ENCODE results near the gene ELMO1.

Gene ELMO1

GRCh38 chr7:37256631-37257030 lies 192.0 kb downstream of the ELMO1 start:
- Histone ChIP-seq H3K27ac (ENCODE audit: low read length) (no peak overlapping the region), H3K9me3 (ENCODE audit: control insufficient read depth, insufficient read depth, low read length) (no peaks in the 10 kb centered on the region), H3K4me3 (ENCODE audit: low read length) (no peak overlapping the region), H3K27me3 (ENCODE audit: control insufficient read depth, insufficient read depth, low read length) (no peaks in the 10 kb centered on the region), H3K36me3 (ENCODE audit: control insufficient read depth, insufficient read depth, low read length) (no peaks in the 10 kb centered on the region), H3K4me1 (ENCODE audit: control insufficient read depth, insufficient read depth, low read length) (no peaks in the 10 kb centered on the region)
- no peak for DNase-seq (ENCODE audit: low read depth, low spot score)

- Histone ChIP-seq H3K36me3 (ENCODE audit: control insufficient read depth, insufficient read depth, low read length) (no peaks in the 10 kb centered on the region), H3K9me3 (ENCODE audit: control insufficient read depth, insufficient read depth, low read length) (no peaks in the 10 kb centered on the region), H3K27ac (ENCODE audit: low read length) (no peak overlapping the region), H3K4me3 (ENCODE audit: low read length) (no peak overlapping the region), H3K4me1 (ENCODE audit: control insufficient read depth, insufficient read depth, low read length) (no peaks in the 10 kb centered on the region), H3K27me3 (ENCODE audit: control insufficient read depth, insufficient read depth, low read length) (no peaks in the 10 kb centered on the region)
- DNase-seq (ENCODE audit: low read depth, low spot score), result no peak
- WGBS (ENCODE audit: insufficient coverage, insufficient read length), result no CpG with 5 or more reads among the region's 7 CpGs
These were observed 193.2 kb downstream of the ELMO1 start for GRCh38 chr7:37255327-37255944.

- no peaks in the 10 kb centered on the region for H3K36me3 ChIP-seq (ENCODE audit: control insufficient read depth, insufficient read depth, low read length)
- DNase-seq (ENCODE audit: low read depth, low spot score), result no peak
- H3K4me1 ChIP-seq (ENCODE audit: control insufficient read depth, insufficient read depth, low read length), result peaks cover 9% of the 10 kb centered on the region; the same call in 1 of the 2 replicates
- H3K27ac ChIP-seq (ENCODE audit: low read length), result no peak overlapping the region
- no peak overlapping the region for H3K4me3 ChIP-seq (ENCODE audit: low read length)
- H3K27me3 ChIP-seq (ENCODE audit: control insufficient read depth, insufficient read depth, low read length), result no peaks in the 10 kb centered on the region
- no peaks in the 10 kb centered on the region for H3K9me3 ChIP-seq (ENCODE audit: control insufficient read depth, insufficient read depth, low read length)
These were observed 197.4 kb downstream of the ELMO1 start for GRCh38 chr7:37251222-37251621.

GRCh38 chr7:37249240-37249639 lies 199.4 kb downstream of the ELMO1 start:
- H3K9me3 ChIP-seq (ENCODE audit: control insufficient read depth, insufficient read depth, low read length), result no peaks in the 10 kb centered on the region
- WGBS (ENCODE audit: insufficient coverage, insufficient read length), result no CpG with 5 or more reads among the region's 1 CpG
- no peaks in the 10 kb centered on the region for H3K27me3 ChIP-seq (ENCODE audit: control insufficient read depth, insufficient read depth, low read length)
- H3K36me3 ChIP-seq (ENCODE audit: control insufficient read depth, insufficient read depth, low read length), result no peaks in the 10 kb centered on the region
- peaks cover 9% of the 10 kb centered on the region for H3K4me1 ChIP-seq (ENCODE audit: control insufficient read depth, insufficient read depth, low read length)
- DNase-seq (ENCODE audit: low read depth, low spot score), result no peak
- no peak overlapping the region for H3K4me3 ChIP-seq (ENCODE audit: low read length)
- H3K27ac ChIP-seq (ENCODE audit: low read length), result peak overlapping the region; percentile 58

- H3K4me3 ChIP-seq (ENCODE audit: low read length), result no peak overlapping the region
- H3K9me3 ChIP-seq (ENCODE audit: control insufficient read depth, insufficient read depth, low read length), result no peaks in the 10 kb centered on the region
- no peaks in the 10 kb centered on the region for H3K27me3 ChIP-seq (ENCODE audit: control insufficient read depth, insufficient read depth, low read length)
- DNase-seq (ENCODE audit: low read depth, low spot score), result peak; percentile 90
- WGBS (ENCODE audit: insufficient coverage, insufficient read length), result no CpG with 5 or more reads among the region's 3 CpGs
- peak overlapping the region; percentile 58 for H3K27ac ChIP-seq (ENCODE audit: low read length)
- no peaks in the 10 kb centered on the region for H3K36me3 ChIP-seq (ENCODE audit: control insufficient read depth, insufficient read depth, low read length)
- H3K4me1 ChIP-seq (ENCODE audit: control insufficient read depth, insufficient read depth, low read length), result peaks cover 9% of the 10 kb centered on the region
These were observed 200.2 kb downstream of the ELMO1 start for GRCh38 chr7:37248396-37248861.

GRCh38 chr7:37247861-37248260 lies 200.8 kb downstream of the ELMO1 start:
- no peak overlapping the region for H3K4me3 ChIP-seq (ENCODE audit: low read length)
- DNase-seq (ENCODE audit: low read depth, low spot score), result no peak
- H3K27me3 ChIP-seq (ENCODE audit: control insufficient read depth, insufficient read depth, low read length), result no peaks in the 10 kb centered on the region
- no peak overlapping the region for H3K27ac ChIP-seq (ENCODE audit: low read length)
- no peaks in the 10 kb centered on the region for H3K9me3 ChIP-seq (ENCODE audit: control insufficient read depth, insufficient read depth, low read length)
- H3K4me1 ChIP-seq (ENCODE audit: control insufficient read depth, insufficient read depth, low read length), result peaks cover 9% of the 10 kb centered on the region
- WGBS (ENCODE audit: insufficient coverage, insufficient read length), result no CpG with 5 or more reads among the region's 2 CpGs
- no peaks in the 10 kb centered on the region for H3K36me3 ChIP-seq (ENCODE audit: control insufficient read depth, insufficient read depth, low read length)

GRCh38 chr7:37245590-37245989 lies 203.1 kb downstream of the ELMO1 start:
- Histone ChIP-seq H3K27me3 (ENCODE audit: control insufficient read depth, insufficient read depth, low read length) (no peaks in the 10 kb centered on the region), H3K4me1 (ENCODE audit: control insufficient read depth, insufficient read depth, low read length) (peaks cover 9% of the 10 kb centered on the region), H3K36me3 (ENCODE audit: control insufficient read depth, insufficient read depth, low read length) (no peaks in the 10 kb centered on the region), H3K4me3 (ENCODE audit: low read length) (no peak overlapping the region), H3K27ac (ENCODE audit: low read length) (no peak overlapping the region), H3K9me3 (ENCODE audit: control insufficient read depth, insufficient read depth, low read length) (no peaks in the 10 kb centered on the region)
- no peak for DNase-seq (ENCODE audit: low read depth, low spot score)
- WGBS (ENCODE audit: insufficient coverage, insufficient read length), result no CpG with 5 or more reads among the region's 5 CpGs

- no peak overlapping the region for H3K27ac ChIP-seq (ENCODE audit: low read length)
- no peaks in the 10 kb centered on the region for H3K9me3 ChIP-seq (ENCODE audit: control insufficient read depth, insufficient read depth, low read length)
- WGBS (ENCODE audit: insufficient coverage, insufficient read length), result no CpG with 5 or more reads among the region's 1 CpG
- H3K27me3 ChIP-seq (ENCODE audit: control insufficient read depth, insufficient read depth, low read length), result no peaks in the 10 kb centered on the region
- no peaks in the 10 kb centered on the region for H3K4me1 ChIP-seq (ENCODE audit: control insufficient read depth, insufficient read depth, low read length)
- no peak for DNase-seq (ENCODE audit: low read depth, low spot score)
- no peaks in the 10 kb centered on the region for H3K36me3 ChIP-seq (ENCODE audit: control insufficient read depth, insufficient read depth, low read length)
- H3K4me3 ChIP-seq (ENCODE audit: low read length), result no peak overlapping the region
These were observed 211.8 kb downstream of the ELMO1 start for GRCh38 chr7:37236906-37237305.

GRCh38 chr7:37235813-37236212 lies 212.9 kb downstream of the ELMO1 start:
- Histone ChIP-seq H3K27me3 (ENCODE audit: control insufficient read depth, insufficient read depth, low read length) (no peaks in the 10 kb centered on the region), H3K27ac (ENCODE audit: low read length) (no peak overlapping the region), H3K4me3 (ENCODE audit: low read length) (no peak overlapping the region), H3K9me3 (ENCODE audit: control insufficient read depth, insufficient read depth, low read length) (no peaks in the 10 kb centered on the region), H3K4me1 (ENCODE audit: control insufficient read depth, insufficient read depth, low read length) (no peaks in the 10 kb centered on the region), H3K36me3 (ENCODE audit: control insufficient read depth, insufficient read depth, low read length) (no peaks in the 10 kb centered on the region)
- WGBS (ENCODE audit: insufficient coverage, insufficient read length), result no CpG with 5 or more reads among the region's 4 CpGs
- no peak for DNase-seq (ENCODE audit: low read depth, low spot score)

- no peaks in the 10 kb centered on the region for H3K27me3 ChIP-seq (ENCODE audit: control insufficient read depth, insufficient read depth, low read length)
- no peak overlapping the region for H3K27ac ChIP-seq (ENCODE audit: low read length)
- no peak for DNase-seq (ENCODE audit: low read depth, low spot score)
- no CpG with 5 or more reads among the region's 1 CpG for WGBS (ENCODE audit: insufficient coverage, insufficient read length)
- no peaks in the 10 kb centered on the region for H3K9me3 ChIP-seq (ENCODE audit: control insufficient read depth, insufficient read depth, low read length)
- no peaks in the 10 kb centered on the region for H3K36me3 ChIP-seq (ENCODE audit: control insufficient read depth, insufficient read depth, low read length)
- H3K4me3 ChIP-seq (ENCODE audit: low read length), result no peak overlapping the region
- H3K4me1 ChIP-seq (ENCODE audit: control insufficient read depth, insufficient read depth, low read length), result no peaks in the 10 kb centered on the region
These were observed 213.7 kb downstream of the ELMO1 start for GRCh38 chr7:37234928-37235327.

- Histone ChIP-seq H3K27ac (ENCODE audit: low read length) (no peak overlapping the region), H3K4me1 (ENCODE audit: control insufficient read depth, insufficient read depth, low read length) (no peaks in the 10 kb centered on the region), H3K27me3 (ENCODE audit: control insufficient read depth, insufficient read depth, low read length) (no peaks in the 10 kb centered on the region), H3K4me3 (ENCODE audit: low read length) (no peak overlapping the region), H3K9me3 (ENCODE audit: control insufficient read depth, insufficient read depth, low read length) (no peaks in the 10 kb centered on the region), H3K36me3 (ENCODE audit: control insufficient read depth, insufficient read depth, low read length) (no peaks in the 10 kb centered on the region)
- WGBS (ENCODE audit: insufficient coverage, insufficient read length), result no CpG with 5 or more reads among the region's 3 CpGs
- DNase-seq (ENCODE audit: low read depth, low spot score), result no peak
These were observed 214.3 kb downstream of the ELMO1 start for GRCh38 chr7:37234334-37234733.

All from iPS DF 6.9 (cell line).